AG09319 (cell line): ENCODE results near the gene TRIM54.

Experiments used
- DNase-seq: peaks from one replicate; pipeline ENCODE4 v3.0.0-alpha.2; 2010; ENCODE audit warnings: low read depth; ENCODE audit errors: extremely low read depth
- TF ChIP-seq, protein P1 (sequence below): IDR thresholded peaks from 2 replicates; pipeline ENCODE4 v1.5.1; 2011; ENCODE audit warnings: low read depth, mild to moderate bottlenecking, inconsistent platforms, low read length, moderate library complexity

TRIM54 gene

GRCh38 chr2:27354597-27354927 lies 72.3 kb downstream of the TRIM54 start:
- TF ChIP-seq, protein P1, sequence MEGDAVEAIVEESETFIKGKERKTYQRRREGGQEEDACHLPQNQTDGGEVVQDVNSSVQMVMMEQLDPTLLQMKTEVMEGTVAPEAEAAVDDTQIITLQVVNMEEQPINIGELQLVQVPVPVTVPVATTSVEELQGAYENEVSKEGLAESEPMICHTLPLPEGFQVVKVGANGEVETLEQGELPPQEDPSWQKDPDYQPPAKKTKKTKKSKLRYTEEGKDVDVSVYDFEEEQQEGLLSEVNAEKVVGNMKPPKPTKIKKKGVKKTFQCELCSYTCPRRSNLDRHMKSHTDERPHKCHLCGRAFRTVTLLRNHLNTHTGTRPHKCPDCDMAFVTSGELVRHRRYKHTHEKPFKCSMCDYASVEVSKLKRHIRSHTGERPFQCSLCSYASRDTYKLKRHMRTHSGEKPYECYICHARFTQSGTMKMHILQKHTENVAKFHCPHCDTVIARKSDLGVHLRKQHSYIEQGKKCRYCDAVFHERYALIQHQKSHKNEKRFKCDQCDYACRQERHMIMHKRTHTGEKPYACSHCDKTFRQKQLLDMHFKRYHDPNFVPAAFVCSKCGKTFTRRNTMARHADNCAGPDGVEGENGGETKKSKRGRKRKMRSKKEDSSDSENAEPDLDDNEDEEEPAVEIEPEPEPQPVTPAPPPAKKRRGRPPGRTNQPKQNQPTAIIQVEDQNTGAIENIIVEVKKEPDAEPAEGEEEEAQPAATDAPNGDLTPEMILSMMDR = no peak

DNA sequence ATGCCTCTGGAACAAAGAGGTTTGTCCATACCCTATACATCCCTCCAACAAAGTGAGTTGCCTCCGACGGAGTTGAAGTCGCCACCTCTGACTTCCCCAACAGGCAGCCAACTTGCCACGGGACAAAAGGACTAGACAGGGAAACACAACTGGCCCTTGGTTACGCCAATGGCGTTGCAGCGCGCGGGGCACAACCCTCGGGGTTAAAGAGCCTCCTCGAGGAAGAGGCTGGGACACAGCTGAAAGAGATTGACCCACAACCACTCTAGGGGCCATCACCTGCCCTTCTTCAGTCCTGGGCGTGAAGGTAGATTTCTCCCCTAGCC lies 73.8 kb downstream of the TRIM54 start:
- TF ChIP-seq, protein P1 = no peak
- DNase-seq = no peak

More at GRCh38 chr2:27354597-27354927, 72.3 kb downstream of the TRIM54 start:
- DNase-seq = no peak

- TF ChIP-seq, protein P1 = no peak
- peak; percentile 86 for DNase-seq
These were observed 74.4 kb downstream of the TRIM54 start, which contains the start of gene GTF3C2 for GRCh38 chr2:27356382-27357181. Gene GTF3C2, minus strand, starts transcription at chr2:27356764. Its CDS starts 13,210 bp downstream, at chr2:27343554.
